RWPE1 (cell line): ENCODE measurements around the gene CPM.

ENCODE experiments used
- CTCF ChIA-PET: fragments of 350-600 bp; sonication (Branson Sonifier 250); formaldehyde crosslinking; extraction: SDS; loops from one replicate; lab custom pipeline; 2021; lab: Yijun Ruan, JAX
- POLR2A ChIA-PET: fragments of 400-600 bp; formaldehyde crosslinking; extraction: SDS; loops from one replicate; lab custom pipeline; 2020; ENCODE audit warnings: antibody characterized with exemption; ENCODE audit not compliant: low non-redundant PET; lab: Yijun Ruan, JAX
- DNase-seq: peaks from one replicate; pipeline ENCODE4 v3.0.0; 2012; ENCODE audit warnings: low spot score
- H3K27ac ChIP-seq: fragments of 450-650 bp; 2 replicates; pipeline ENCODE4 v1.5.1; 2017
- CTCF ChIP-seq: fragments of 450-650 bp; conservative IDR thresholded peaks from 2 replicates; pipeline ENCODE4 v1.5.1; 2017; ENCODE audit warnings: low read depth, mild to moderate bottlenecking

Gene CPM

GRCh38 chr12:68896881-68897540, 36.0 kb downstream of the CPM start:
- POLR2A ChIA-PET, result no interaction called here
- no peak for TF ChIP-seq CTCF
- no peak for DNase-seq
- H3K27ac ChIP-seq, result no peak overlapping the region
- CTCF ChIA-PET, result interaction anchor here (1.6 kb wide), 1 partner anchor 195 kb away, joined by 4 read pairs; no protein-coding TSS in a partner anchor

- ChIA-PET CTCF (interaction anchor here (0.6 kb wide), 1 partner anchor 152 kb away, joined by 3 read pairs; no protein-coding TSS in a partner anchor), POLR2A (no interaction called here)
- no peak for TF ChIP-seq CTCF
- DNase-seq, result no peak
- H3K27ac ChIP-seq, result no peak overlapping the region
These were observed 38.6 kb downstream of the CPM start for GRCh38 chr12:68894276-68894855.

GRCh38 chr12:68893741-68894140, 39.2 kb downstream of the CPM start:
- POLR2A ChIA-PET, result no interaction called here
- no peak for DNase-seq
- H3K27ac ChIP-seq, result no peak overlapping the region
- CTCF ChIA-PET, result interaction anchor here (0.6 kb wide), 1 partner anchor 153 kb away, joined by 3 read pairs; no protein-coding TSS in a partner anchor
- no peak for TF ChIP-seq CTCF

DNA sequence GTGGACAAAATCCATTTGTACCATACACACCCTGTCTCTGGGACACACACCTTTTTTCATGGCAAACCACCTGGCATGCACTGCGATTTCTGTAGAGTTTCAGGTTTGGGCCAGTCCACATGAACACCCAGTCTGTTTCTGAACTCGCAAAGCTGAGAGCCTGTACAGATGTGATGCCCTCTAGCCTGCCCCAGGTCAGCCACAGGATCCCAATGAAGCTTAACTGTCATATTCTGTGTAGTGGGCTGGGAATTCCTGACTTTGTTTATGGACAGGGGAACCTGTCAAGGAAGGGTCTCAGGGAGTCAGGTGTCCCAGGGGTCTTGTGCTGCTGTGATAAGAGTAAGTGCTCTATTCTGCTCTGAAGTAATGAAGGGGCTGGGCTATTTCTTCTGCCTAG, 39.8 kb downstream of the CPM start:
- no peak overlapping the region for H3K27ac ChIP-seq
- ChIA-PET POLR2A (no interaction called here), CTCF (no interaction called here)
- TF ChIP-seq CTCF, result no peak
- DNase-seq, result no peak

DNA sequence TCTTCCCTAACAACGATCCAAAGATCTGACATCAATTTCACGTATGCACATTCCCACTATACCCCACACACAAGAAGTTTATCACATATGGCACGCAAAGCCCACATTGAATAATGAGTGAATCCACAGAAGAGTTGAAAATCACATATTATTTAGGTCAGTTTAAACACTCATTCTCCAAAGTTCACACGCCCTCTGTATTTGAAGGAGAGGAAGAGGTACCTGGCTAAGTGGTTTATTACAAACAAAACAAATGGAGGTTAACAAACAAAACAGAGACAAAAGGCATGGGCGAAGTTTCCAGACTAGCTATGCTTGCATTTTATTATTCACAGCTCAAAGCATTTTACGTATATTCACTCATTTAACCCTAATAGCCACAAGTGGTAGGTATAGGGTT, 41.8 kb downstream of the CPM start:
- H3K27ac ChIP-seq, result no peak overlapping the region
- POLR2A ChIA-PET, result no interaction called here

More for the DNA sequence above, 41.8 kb downstream of the CPM start:
- TF ChIP-seq CTCF, result no peak
- DNase-seq, result no peak
- CTCF ChIA-PET, result interaction anchor here (1.0 kb wide), 1 partner anchor 14 kb away, joined by 3 read pairs; no protein-coding TSS in a partner anchor
